ENCODE data around the gene ARSG. TPM values are rescaled to one million over a fixed set of nuclear protein-coding genes. Genes with fewer than 3 reads are reported as not detected.

ARSG gene
- total and polyA plus RNA-seq, 9 of the 15 experiments (the other 6 are each of a cell fraction or from before 2014, with no cell fraction given), result 1.0 to 5.6 (median 1.8) TPM

- Histone ChIP-seq H3K9ac (ENCODE audit: insufficient read depth in 1 of 2, low read depth in 2 of 2, low read length in 2 of 2) (no peak overlapping the region), H3K79me2 (ENCODE audit: control insufficient read depth, insufficient read depth, low read length) (no peaks in the 10 kb centered on the region), H3K9me3 (replicated peaks; ENCODE audit: control insufficient read depth, insufficient read depth, low read depth, low read length) (no peaks in the 10 kb centered on the region; the same call in 1 of the 2 replicates), H2AFZ (ENCODE audit: low read depth, low read length) (no peak overlapping the region), H3K27ac (ENCODE audit: extremely low read depth, low read depth, low read length) (no peak overlapping the region), H3K4me1 (replicated peaks in 1 of 2; ENCODE audit: control insufficient read depth in 2 of 2, insufficient read depth in 2 of 2, low read length in 2 of 2) (no peaks in the 10 kb centered on the region), H3K4me3 (no peak overlapping the region), H4K20me1 (replicated peaks; ENCODE audit: control insufficient read depth, insufficient read depth, low read length) (no peaks in the 10 kb centered on the region), H3K9me1 (ENCODE audit: control insufficient read depth, insufficient read depth, low read length) (no peaks in the 10 kb centered on the region), H3K4me2 (ENCODE audit: insufficient read depth, low read length) (no peak overlapping the region), H3K36me3 (ENCODE audit: control insufficient read depth, insufficient read depth, low read length) (no peaks in the 10 kb centered on the region), H3K27me3 (ENCODE audit: control insufficient read depth in 2 of 2, insufficient read depth in 2 of 2, low read length in 2 of 2) (peaks cover 2 to 40% of the 10 kb centered on the region in 2 experiments; a peak in 3 of 5 replicates)
- CTCF ChIA-PET (ENCODE audit: low intra/inter-chr PET ratio), result no interaction called here
- POLR2A ChIA-PET, result no interaction called here
- in situ Hi-C loops (cut with MboI), result no loop called here
- ATAC-seq (no peak), FAIRE-seq (no peak), DNase-seq (ENCODE audit: extremely low read depth in 1 of 4, low spot score in 3 of 4) (no peak)
- WGBS (ENCODE audit: insufficient coverage, low coverage, missing lambda C conversion rate), result 1% methylated on average over 5 of the region's 5 CpGs
- intact Hi-C loops (cut with micrococcal nuclease), result no loop called here
- TF ChIP-seq ZNF354B (CRISPR knock-in tag; IDR thresholded peaks at IDR 0.05), result no peak
- TF ChIP-seq, protein P1, sequence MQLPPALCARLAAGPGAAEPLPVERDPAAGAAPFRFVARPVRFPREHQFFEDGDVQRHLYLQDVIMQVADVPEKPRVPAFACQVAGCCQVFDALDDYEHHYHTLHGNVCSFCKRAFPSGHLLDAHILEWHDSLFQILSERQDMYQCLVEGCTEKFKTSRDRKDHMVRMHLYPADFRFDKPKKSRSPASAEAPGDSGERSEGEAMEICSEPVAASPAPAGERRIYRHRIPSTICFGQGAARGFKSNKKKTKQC (CRISPR knock-in tag; IDR thresholded peaks at IDR 0.05), result no peak
- no peak for TF ChIP-seq POU5F1 (IDR thresholded peaks at IDR 0.05; ENCODE audit: borderline replicate concordance, low read depth, low read length, partially characterized antibody)
- no peak for TF ChIP-seq RBM39 (optimal IDR thresholded peaks at IDR 0.05; ENCODE audit: low read depth, low read length)
- no peak for TF ChIP-seq NR4A1 (CRISPR knock-in tag; IDR thresholded peaks at IDR 0.05)
- no peak for TF ChIP-seq NR4A1 (tag; IDR thresholded peaks at IDR 0.05)
- TF ChIP-seq SMARCA4 (IDR thresholded peaks at IDR 0.05), result no peak
- TF ChIP-seq THAP7 (CRISPR knock-in tag; IDR thresholded peaks at IDR 0.05), result no peak
- TF ChIP-seq TRIM28 (IDR thresholded peaks at IDR 0.05), result no peak
- TF ChIP-seq KDM1A (IDR thresholded peaks at IDR 0.05), result no peak
- no peak for TF ChIP-seq SREBF2 (CRISPR knock-in tag; IDR thresholded peaks at IDR 0.05)
- no peak for TF ChIP-seq PCBP2 (IDR thresholded peaks at IDR 0.05; ENCODE audit: low read depth, low read length, poor library complexity, severe bottlenecking)
- no peak for TF ChIP-seq ZNF324 (CRISPR knock-in tag; IDR thresholded peaks at IDR 0.05)
- no peak for TF ChIP-seq ZNF146 (CRISPR knock-in tag; IDR thresholded peaks at IDR 0.05; ENCODE audit: unreplicated experiment)
- BruUV-seq (replicated peaks), result no TSS peak
Observed at GRCh38 chr17:68325961-68326360, 34.7 kb downstream of the ARSG start.
